Panc1 (cell line): ENCODE measurements around the gene SLC27A2.

Source experiments
- CTCF ChIP-seq: fragments of 450-650 bp; IDR thresholded peaks from 2 replicates; pipeline ENCODE4 v1.5.1; 2017; ENCODE audit warnings: mild to moderate bottlenecking
- TF ChIP-seq, protein P1 (sequence below), 2 experiments: IDR thresholded peaks; 2 replicates each; pipeline ENCODE4 v1.6.1; 2011 to 2012; ENCODE audit warnings: low read depth in 2 of 2, control low read depth in 1 of 2, low read length in 1 of 2, mild to moderate bottlenecking in 1 of 2, moderate library complexity in 1 of 2; ENCODE audit not compliant: insufficient read depth in 1 of 2

GRCh38 chr15:50225938-50226337, 43.9 kb downstream of the SLC27A2 start:
- TF ChIP-seq CTCF, result no peak
- TF ChIP-seq, protein P1, sequence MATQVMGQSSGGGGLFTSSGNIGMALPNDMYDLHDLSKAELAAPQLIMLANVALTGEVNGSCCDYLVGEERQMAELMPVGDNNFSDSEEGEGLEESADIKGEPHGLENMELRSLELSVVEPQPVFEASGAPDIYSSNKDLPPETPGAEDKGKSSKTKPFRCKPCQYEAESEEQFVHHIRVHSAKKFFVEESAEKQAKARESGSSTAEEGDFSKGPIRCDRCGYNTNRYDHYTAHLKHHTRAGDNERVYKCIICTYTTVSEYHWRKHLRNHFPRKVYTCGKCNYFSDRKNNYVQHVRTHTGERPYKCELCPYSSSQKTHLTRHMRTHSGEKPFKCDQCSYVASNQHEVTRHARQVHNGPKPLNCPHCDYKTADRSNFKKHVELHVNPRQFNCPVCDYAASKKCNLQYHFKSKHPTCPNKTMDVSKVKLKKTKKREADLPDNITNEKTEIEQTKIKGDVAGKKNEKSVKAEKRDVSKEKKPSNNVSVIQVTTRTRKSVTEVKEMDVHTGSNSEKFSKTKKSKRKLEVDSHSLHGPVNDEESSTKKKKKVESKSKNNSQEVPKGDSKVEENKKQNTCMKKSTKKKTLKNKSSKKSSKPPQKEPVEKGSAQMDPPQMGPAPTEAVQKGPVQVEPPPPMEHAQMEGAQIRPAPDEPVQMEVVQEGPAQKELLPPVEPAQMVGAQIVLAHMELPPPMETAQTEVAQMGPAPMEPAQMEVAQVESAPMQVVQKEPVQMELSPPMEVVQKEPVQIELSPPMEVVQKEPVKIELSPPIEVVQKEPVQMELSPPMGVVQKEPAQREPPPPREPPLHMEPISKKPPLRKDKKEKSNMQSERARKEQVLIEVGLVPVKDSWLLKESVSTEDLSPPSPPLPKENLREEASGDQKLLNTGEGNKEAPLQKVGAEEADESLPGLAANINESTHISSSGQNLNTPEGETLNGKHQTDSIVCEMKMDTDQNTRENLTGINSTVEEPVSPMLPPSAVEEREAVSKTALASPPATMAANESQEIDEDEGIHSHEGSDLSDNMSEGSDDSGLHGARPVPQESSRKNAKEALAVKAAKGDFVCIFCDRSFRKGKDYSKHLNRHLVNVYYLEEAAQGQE (IDR thresholded peaks at IDR 0.05; ENCODE audit: insufficient read depth in 1 of 2, low read depth in 2 of 2, low read length in 1 of 2), result no peak
